Mesenteric fat pad (tissue), 1 donor: ENCODE results near the gene LCN6. TPM values are rescaled to one million over a fixed set of nuclear protein-coding genes. Genes with fewer than 3 reads are reported as not detected.

Experiments used
- DNase-seq: peaks from one replicate; pipeline ENCODE4 v3.0.0-alpha.2; 2020; ENCODE audit warnings: low spot score
- total RNA-seq: library from RNA; stranded (reverse); fragmentation: NEBNext Ultra II Directional; extraction: Animal tissue kit (Norgen Biotek cat#: 25700); gene quantifications from one replicate; pipeline ENCODE4 v1.2.1, GENCODE V29; 2021
- donor health status: DM: yes; HTN: yes; CAD: no.

The LCN6 gene
- total RNA-seq, 1 donor from 2014 or later: 16.2 TPM

DNA sequence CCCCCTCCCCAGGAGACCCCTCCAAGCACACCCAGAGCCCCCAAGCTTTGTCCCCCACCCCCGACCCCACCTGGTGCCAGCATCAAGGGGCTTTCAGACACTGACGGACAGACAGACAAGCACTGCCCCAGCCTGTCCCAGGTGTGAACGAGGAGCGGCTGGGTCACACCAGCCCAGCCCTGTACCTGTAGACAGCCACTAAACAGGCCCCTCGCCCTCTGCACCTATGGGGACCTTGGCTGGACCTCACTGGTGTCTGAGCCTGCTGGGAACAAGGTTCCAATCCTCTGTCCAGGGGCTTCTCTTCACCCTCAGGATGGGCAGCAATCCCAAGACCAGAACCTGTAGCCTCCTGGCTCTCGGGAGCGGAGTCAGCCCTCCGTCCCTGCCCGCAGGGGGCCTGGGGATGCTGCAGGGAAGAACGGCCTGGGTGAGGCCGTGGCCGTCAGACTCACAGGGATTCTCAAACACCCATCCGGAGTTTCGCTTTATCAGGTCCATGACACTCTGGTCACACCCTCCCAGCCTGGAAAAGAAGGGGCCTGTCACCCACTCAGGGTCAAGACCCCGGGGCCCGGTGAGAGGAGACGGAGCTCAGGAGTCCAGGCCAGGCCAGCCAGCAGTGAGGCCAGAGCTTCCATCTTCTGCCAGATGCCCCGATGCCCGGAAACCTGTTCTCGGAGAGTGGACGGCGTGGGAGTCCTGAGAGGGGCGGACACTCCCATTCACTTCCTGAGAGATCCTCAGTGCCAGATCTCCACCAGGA, 2.8 kb downstream of the LCN6 start:
- DNase-seq: no peak

GRCh38 chr9:136744773-136745172, 3.6 kb downstream of the LCN6 start:
- DNase-seq: no peak

DNA sequence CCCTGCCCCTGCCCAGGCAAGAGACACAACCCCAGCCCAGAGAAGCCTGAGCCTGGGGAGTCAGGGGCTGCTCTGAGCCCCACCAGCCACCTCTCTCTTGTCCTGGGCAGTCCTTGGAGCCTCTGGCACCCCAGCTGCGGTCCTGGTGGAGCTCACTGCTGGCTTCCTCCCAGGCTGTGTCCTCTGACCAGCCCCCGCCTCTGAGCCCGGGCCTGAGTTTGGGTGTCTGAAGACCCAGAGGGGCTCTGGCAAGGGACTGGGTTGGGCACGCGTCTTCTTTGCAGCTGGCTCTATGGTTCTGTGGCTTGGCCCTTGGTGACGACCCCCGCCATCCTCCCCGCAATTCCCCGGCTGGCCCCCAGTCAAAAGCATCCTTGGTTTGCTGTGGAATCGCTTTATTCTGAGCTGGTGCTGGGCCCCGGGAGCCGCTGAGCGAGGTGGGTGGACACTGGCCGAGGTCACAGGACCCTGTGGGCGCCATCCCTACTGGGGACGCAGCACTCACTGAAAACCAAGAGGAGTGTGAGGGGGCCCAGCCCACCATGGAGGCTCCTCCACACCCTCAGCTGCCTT, 4.6 kb downstream of the LCN6 start:
- no peak for DNase-seq

- no peak for DNase-seq
Observed at GRCh38 chr9:136742591-136743391, 5.5 kb downstream of the LCN6 start, which contains the start of gene LCN10. Gene LCN10 (minus strand): TSS chr9:136742940. CDS start chr9:136742903, 37 bp downstream.

DNA sequence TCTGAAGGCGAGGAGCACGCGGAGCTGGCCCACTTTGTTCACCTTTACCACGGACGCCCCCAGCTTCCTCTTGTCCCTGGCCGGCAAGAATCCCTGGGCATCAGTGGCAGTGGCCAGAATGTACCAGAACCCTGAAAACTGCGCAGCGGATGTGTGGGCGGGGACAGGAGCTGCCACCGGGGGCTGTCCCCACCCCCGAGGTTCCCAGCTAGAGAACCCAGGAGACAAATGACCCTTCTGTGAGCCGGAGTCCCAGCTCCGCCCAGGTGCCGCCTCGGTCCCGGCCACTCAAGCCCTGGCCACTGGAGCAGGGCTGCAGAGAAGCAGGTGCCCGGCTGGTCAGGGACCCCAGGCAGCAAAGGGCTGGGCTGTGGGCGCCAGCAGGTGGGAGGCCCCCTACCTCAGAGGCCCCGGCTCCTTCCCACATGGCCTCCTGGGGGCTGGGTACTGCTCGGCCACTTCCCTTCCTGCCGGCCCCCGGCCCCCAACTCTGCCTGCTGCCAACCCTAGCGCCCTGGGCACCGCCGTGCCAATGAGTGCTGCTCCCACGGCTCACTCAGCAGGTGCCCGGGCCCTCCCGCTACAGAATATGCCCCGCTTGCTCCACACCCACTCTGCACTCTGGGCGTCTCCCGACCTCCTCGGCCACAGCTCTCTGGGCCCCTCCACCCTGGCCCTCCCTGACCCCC, 6.3 kb downstream of the LCN6 start:
- no peak for DNase-seq

DNA sequence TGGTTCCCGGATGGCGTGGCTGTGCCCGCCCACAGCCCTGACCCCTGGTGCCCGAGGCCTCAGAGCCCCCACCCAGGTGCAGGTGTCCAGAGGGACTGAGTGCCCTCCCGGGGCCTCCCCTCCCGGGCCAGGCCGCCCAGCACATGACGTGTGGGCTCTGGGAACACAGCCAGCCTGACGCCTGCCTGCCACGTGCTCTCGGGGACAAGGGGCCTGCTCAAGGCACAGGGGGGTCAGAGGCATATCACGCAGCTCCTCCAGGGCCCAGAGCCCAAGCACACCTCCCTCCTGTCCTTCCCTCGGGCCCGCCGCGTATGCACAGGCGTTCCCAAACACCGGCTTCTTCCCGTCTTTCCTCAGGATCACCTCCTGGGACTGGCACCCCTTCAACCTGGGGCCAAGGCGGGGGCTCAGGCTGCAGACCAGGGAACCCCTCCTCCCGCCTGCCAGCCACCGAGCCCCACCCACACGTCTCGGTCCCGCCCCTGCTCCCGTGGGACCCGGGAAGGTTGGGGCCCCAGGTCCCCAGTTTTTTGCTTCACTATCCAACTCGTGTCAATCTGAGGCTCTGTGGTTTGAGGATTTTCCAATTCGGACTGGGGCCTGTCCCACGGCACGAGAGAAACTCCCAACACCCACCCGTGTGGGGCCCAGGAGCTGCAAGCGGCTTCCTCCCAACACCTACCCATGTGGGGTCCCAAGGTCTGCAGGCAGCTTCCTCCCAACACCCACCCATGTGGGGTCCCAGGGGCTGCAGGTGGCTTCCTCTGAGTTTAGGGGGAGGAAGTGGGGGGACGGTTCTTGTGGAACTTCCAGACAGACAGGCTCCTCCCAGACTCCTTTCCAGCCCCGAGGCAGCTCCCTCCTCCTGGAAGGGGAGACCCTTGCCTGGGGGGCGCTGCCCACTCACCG, 7.1 kb downstream of the LCN6 start:
- DNase-seq: no peak

- no peak for DNase-seq
Observed at GRCh38 chr9:136740491-136740890, 7.8 kb downstream of the LCN6 start.

GRCh38 chr9:136740069-136740468, 8.3 kb downstream of the LCN6 start:
- DNase-seq: no peak

DNA sequence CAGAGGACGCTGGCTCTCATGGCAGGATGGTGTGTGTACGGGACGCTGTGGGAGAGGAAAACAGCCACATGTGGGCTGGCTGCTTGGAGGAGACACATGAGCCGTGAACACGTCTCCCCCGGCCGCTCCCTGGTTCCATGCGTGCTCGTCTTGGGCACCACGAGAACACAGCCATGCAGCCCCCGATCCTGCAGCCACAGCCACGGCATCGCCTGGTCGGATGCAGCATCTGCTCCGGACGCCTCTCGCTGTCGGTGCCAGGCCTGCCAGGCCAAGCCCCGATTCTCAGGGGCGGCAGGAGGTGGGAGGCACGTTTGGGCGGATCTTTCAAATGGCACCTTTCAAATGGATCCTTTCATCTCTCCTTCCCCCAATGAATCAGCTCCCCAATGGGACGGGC, 8.8 kb downstream of the LCN6 start:
- DNase-seq: no peak

GRCh38 chr9:136738960-136739359, 9.4 kb downstream of the LCN6 start:
- no peak for DNase-seq

DNA sequence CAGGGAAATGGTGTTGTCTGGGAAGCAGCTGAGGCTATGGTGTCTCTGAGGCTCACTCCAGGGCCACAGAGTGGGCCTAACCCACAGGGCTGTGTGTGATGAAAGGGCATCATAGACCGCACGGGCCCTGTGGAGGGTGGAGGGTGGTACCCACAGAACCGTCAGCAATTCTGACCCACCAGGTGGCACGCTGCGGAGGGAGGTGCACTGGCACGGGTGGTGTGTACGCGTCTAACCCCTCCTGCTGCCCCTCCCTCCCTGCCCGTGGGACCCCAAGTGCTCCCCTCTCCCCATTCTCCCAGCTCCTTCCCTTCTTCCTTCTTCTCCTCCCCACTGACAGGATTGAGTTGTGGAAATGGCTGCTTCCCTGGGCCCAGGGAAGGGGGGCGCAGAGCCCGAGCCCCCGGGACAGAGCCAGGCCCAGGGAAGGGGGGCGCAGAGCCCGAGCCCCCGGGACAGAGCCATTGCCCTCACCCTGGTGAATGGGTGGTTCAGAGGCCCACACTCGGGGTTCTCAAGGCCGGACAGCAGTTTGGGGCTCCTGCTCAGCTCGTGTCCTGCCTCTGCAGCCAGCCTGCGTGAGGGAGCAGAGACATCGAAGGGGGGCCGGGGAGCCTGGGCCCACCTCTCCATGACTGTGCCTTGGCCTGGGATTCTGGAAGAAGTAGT, 12.4 kb downstream of the LCN6 start:
- DNase-seq: no peak

DNA sequence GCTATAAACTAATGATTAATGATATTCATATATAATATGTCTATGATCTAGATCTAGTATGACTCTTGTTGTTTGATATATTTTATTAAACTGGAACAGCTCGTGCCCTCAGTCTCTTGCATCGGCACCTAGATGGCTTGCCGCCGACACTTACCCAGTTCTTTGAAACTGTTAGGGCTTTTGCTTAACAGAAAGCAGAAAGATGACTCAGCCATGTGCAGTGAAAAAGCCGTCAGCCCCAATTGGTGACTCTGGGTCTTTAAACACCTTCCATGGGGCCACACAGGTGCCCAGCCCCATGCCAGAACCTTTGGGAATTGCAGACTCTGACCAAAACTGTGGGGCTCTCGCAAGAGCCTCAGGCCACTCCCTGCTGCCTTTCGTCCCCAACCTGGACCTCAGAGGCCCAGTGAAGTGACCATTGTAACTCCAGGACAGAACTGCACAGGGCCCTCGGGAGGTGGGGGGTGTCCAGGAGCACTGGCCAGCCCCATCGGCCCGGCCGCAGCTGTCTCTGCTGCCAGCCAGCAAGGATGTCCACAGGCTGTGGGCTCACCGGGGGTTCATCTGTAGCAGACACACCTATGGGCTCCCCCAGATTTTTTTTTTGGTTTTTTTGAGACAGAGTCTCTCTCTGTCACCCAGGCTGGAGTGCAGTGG, 13.4 kb downstream of the LCN6 start:
- no peak for DNase-seq

GRCh38 chr9:136733611-136734010, 14.7 kb downstream of the LCN6 start:
- DNase-seq: no peak

- DNase-seq: no peak
Observed at GRCh38 chr9:136732444-136733178, 15.7 kb downstream of the LCN6 start.

- DNase-seq: no peak
Observed at GRCh38 chr9:136729926-136730325, 18.4 kb downstream of the LCN6 start.

- no peak for DNase-seq
Observed at GRCh38 chr9:136729144-136729543, 19.2 kb downstream of the LCN6 start.

- no peak for DNase-seq
Observed at GRCh38 chr9:136728548-136729123, 19.7 kb downstream of the LCN6 start.

- DNase-seq: peak; percentile 99
Observed at GRCh38 chr9:136728080-136728547, 20.2 kb downstream of the LCN6 start.
